Measurements from ENCODE around the gene POLR2H.

POLR2H gene

GRCh38 chr3:184351511-184352148, 9.9 kb upstream of the POLR2H start:
- no peak overlapping the region for H3K9ac ChIP-seq (ENCODE audit: low read length)
- no peak overlapping the region for H3K14ac ChIP-seq (ENCODE audit: low read length)
- no peak overlapping the region for H3K4ac ChIP-seq (ENCODE audit: low read depth, low read length)
- no peaks in the 10 kb centered on the region for H3K27me3 ChIP-seq (ENCODE audit: insufficient read depth, low read length)
- no peak overlapping the region for H2BK5ac ChIP-seq (ENCODE audit: low read depth, low read length, poor library complexity)
- no peaks in the 10 kb centered on the region for H3K79me1 ChIP-seq (ENCODE audit: low read length)
- H3K4me1 ChIP-seq (ENCODE audit: control insufficient read depth in 1 of 2, insufficient read depth in 2 of 2, low read length in 2 of 2), result peaks cover 2 to 3% of the 10 kb centered on the region in 2 experiments
- no peak overlapping the region for H4K12ac ChIP-seq (ENCODE audit: low read depth, low read length)
- no peak overlapping the region for H3K18ac ChIP-seq (ENCODE audit: low read length)
- WGBS (ENCODE audit: extremely low coverage, insufficient coverage, insufficient read length), result no CpG with 5 or more reads among the region's 9 CpGs
- no peak overlapping the region for H3K4me2 ChIP-seq (ENCODE audit: low read length)
- no peak overlapping the region for H3K23ac ChIP-seq (ENCODE audit: low read length)
- no peak overlapping the region for H4K8ac ChIP-seq (ENCODE audit: low read depth, low read length)
- H2AFZ ChIP-seq (ENCODE audit: insufficient read depth, low read length, poor library complexity), result no peak overlapping the region
- H4K91ac ChIP-seq (ENCODE audit: low read depth, low read length), result no peak overlapping the region
- no peak overlapping the region for H2BK120ac ChIP-seq (ENCODE audit: insufficient read depth, low read length, poor library complexity)
- H3K36me3 ChIP-seq (ENCODE audit: control insufficient read depth in 1 of 2, insufficient read depth in 2 of 2, low read length in 2 of 2), result peaks cover 9 to 14% of the 10 kb centered on the region in 2 experiments
- no peak overlapping the region for H2AK5ac ChIP-seq (ENCODE audit: low read length)
- no peak overlapping the region for H2BK12ac ChIP-seq (ENCODE audit: low read length)
- H3K9me3 ChIP-seq (ENCODE audit: insufficient read depth, low read depth, low read length), result peaks cover 2% of the 10 kb centered on the region
- no peak overlapping the region for H3K27ac ChIP-seq (ENCODE audit: low read depth, low read length)
- H3K4me3 ChIP-seq (ENCODE audit: low read depth, low read length), result no peak overlapping the region
- H3K79me2 ChIP-seq (ENCODE audit: control insufficient read depth, insufficient read depth, low read length, poor library complexity), result no peaks in the 10 kb centered on the region
- DNase-seq, result no peak

- Histone ChIP-seq H3K14ac (ENCODE audit: low read length) (no peak overlapping the region), H3K9me3 (ENCODE audit: insufficient read depth, low read depth, low read length) (peaks cover 2% of the 10 kb centered on the region), H2BK5ac (ENCODE audit: low read depth, low read length, poor library complexity) (no peak overlapping the region), H3K79me2 (ENCODE audit: control insufficient read depth, insufficient read depth, low read length, poor library complexity) (no peaks in the 10 kb centered on the region), H3K36me3 (ENCODE audit: control insufficient read depth in 1 of 2, insufficient read depth in 2 of 2, low read length in 2 of 2) (peaks cover 8 to 14% of the 10 kb centered on the region in 2 experiments), H4K91ac (ENCODE audit: low read depth, low read length) (no peak overlapping the region), H2AFZ (ENCODE audit: insufficient read depth, low read length, poor library complexity) (no peak overlapping the region), H3K18ac (ENCODE audit: low read length) (no peak overlapping the region), H3K4me1 (ENCODE audit: control insufficient read depth in 1 of 2, insufficient read depth in 2 of 2, low read length in 2 of 2) (peaks cover 2 to 3% of the 10 kb centered on the region in 2 experiments), H3K27me3 (ENCODE audit: insufficient read depth, low read length) (no peaks in the 10 kb centered on the region), H3K4me2 (ENCODE audit: low read length) (no peak overlapping the region), H2BK12ac (ENCODE audit: low read length) (no peak overlapping the region), H3K4me3 (ENCODE audit: low read depth, low read length) (no peak overlapping the region), H3K9ac (ENCODE audit: low read length) (no peak overlapping the region), H3K79me1 (ENCODE audit: low read length) (no peaks in the 10 kb centered on the region), H4K12ac (ENCODE audit: low read depth, low read length) (no peak overlapping the region), H2AK5ac (ENCODE audit: low read length) (no peak overlapping the region), H3K23ac (ENCODE audit: low read length) (no peak overlapping the region), H3K27ac (ENCODE audit: low read depth, low read length) (no peak overlapping the region), H3K4ac (ENCODE audit: low read depth, low read length) (no peak overlapping the region), H2BK120ac (ENCODE audit: insufficient read depth, low read length, poor library complexity) (no peak overlapping the region), H4K8ac (ENCODE audit: low read depth, low read length) (no peak overlapping the region)
- no peak for DNase-seq
- WGBS (ENCODE audit: extremely low coverage, insufficient coverage, insufficient read length), result no CpG with 5 or more reads among the region's 15 CpGs
Observed at GRCh38 chr3:184352149-184352785, 9.2 kb upstream of the POLR2H start.

GRCh38 chr3:184352897-184353545, 8.5 kb upstream of the POLR2H start:
- H3K23ac ChIP-seq (ENCODE audit: low read length), result no peak overlapping the region
- no peak overlapping the region for H3K4me3 ChIP-seq (ENCODE audit: low read depth, low read length)
- H4K8ac ChIP-seq (ENCODE audit: low read depth, low read length), result no peak overlapping the region

GRCh38 chr3:184353546-184353941, 8.0 kb upstream of the POLR2H start:
- Histone ChIP-seq H3K79me1 (ENCODE audit: low read length) (no peaks in the 10 kb centered on the region), H3K4me3 (ENCODE audit: low read depth, low read length) (no peak overlapping the region), H3K23ac (ENCODE audit: low read length) (no peak overlapping the region), H4K8ac (ENCODE audit: low read depth, low read length) (no peak overlapping the region), H3K4me1 (ENCODE audit: control insufficient read depth in 1 of 2, insufficient read depth in 2 of 2, low read length in 2 of 2) (peaks cover 2 to 3% of the 10 kb centered on the region in 2 experiments), H2AK5ac (ENCODE audit: low read length) (no peak overlapping the region), H3K36me3 (ENCODE audit: control insufficient read depth in 1 of 2, insufficient read depth in 2 of 2, low read length in 2 of 2) (peaks cover 10 to 14% of the 10 kb centered on the region in 2 experiments), H3K14ac (ENCODE audit: low read length) (no peak overlapping the region), H3K9me3 (ENCODE audit: insufficient read depth, low read depth, low read length) (peaks cover 2% of the 10 kb centered on the region), H4K12ac (ENCODE audit: low read depth, low read length) (no peak overlapping the region), H2BK120ac (ENCODE audit: insufficient read depth, low read length, poor library complexity) (no peak overlapping the region), H3K4ac (ENCODE audit: low read depth, low read length) (no peak overlapping the region), H2BK12ac (ENCODE audit: low read length) (no peak overlapping the region), H2BK5ac (ENCODE audit: low read depth, low read length, poor library complexity) (no peak overlapping the region), H3K27me3 (ENCODE audit: insufficient read depth, low read length) (no peaks in the 10 kb centered on the region), H3K9ac (ENCODE audit: low read length) (no peak overlapping the region), H3K18ac (ENCODE audit: low read length) (no peak overlapping the region), H3K4me2 (ENCODE audit: low read length) (no peak overlapping the region), H4K91ac (ENCODE audit: low read depth, low read length) (no peak overlapping the region), H3K27ac (ENCODE audit: low read depth, low read length) (no peak overlapping the region), H3K79me2 (ENCODE audit: control insufficient read depth, insufficient read depth, low read length, poor library complexity) (no peaks in the 10 kb centered on the region), H2AFZ (ENCODE audit: insufficient read depth, low read length, poor library complexity) (no peak overlapping the region)
- DNase-seq, result no peak
- WGBS (ENCODE audit: extremely low coverage, insufficient coverage, insufficient read length), result no CpG with 5 or more reads among the region's 11 CpGs

More at GRCh38 chr3:184352897-184353545, 8.5 kb upstream of the POLR2H start:
- peaks cover 10 to 14% of the 10 kb centered on the region in 2 experiments for H3K36me3 ChIP-seq (ENCODE audit: control insufficient read depth in 1 of 2, insufficient read depth in 2 of 2, low read length in 2 of 2)
- H3K79me1 ChIP-seq (ENCODE audit: low read length), result no peaks in the 10 kb centered on the region
- H4K12ac ChIP-seq (ENCODE audit: low read depth, low read length), result no peak overlapping the region
- no CpG with 5 or more reads among the region's 11 CpGs for WGBS (ENCODE audit: extremely low coverage, insufficient coverage, insufficient read length)
- H4K91ac ChIP-seq (ENCODE audit: low read depth, low read length), result no peak overlapping the region
- peaks cover 2% of the 10 kb centered on the region for H3K9me3 ChIP-seq (ENCODE audit: insufficient read depth, low read depth, low read length)
- H3K4ac ChIP-seq (ENCODE audit: low read depth, low read length), result no peak overlapping the region
- no peak overlapping the region for H3K14ac ChIP-seq (ENCODE audit: low read length)
- no peak overlapping the region for H3K18ac ChIP-seq (ENCODE audit: low read length)
- no peaks in the 10 kb centered on the region for H3K79me2 ChIP-seq (ENCODE audit: control insufficient read depth, insufficient read depth, low read length, poor library complexity)
- no peaks in the 10 kb centered on the region for H3K27me3 ChIP-seq (ENCODE audit: insufficient read depth, low read length)
- no peak overlapping the region for H3K27ac ChIP-seq (ENCODE audit: low read depth, low read length)
- H3K9ac ChIP-seq (ENCODE audit: low read length), result no peak overlapping the region
- no peak overlapping the region for H2BK12ac ChIP-seq (ENCODE audit: low read length)
- H2BK5ac ChIP-seq (ENCODE audit: low read depth, low read length, poor library complexity), result no peak overlapping the region
- H3K4me2 ChIP-seq (ENCODE audit: low read length), result no peak overlapping the region
- DNase-seq, result no peak
- H3K4me1 ChIP-seq (ENCODE audit: control insufficient read depth in 1 of 2, insufficient read depth in 2 of 2, low read length in 2 of 2), result peaks cover 2 to 3% of the 10 kb centered on the region in 2 experiments
- H2BK120ac ChIP-seq (ENCODE audit: insufficient read depth, low read length, poor library complexity), result no peak overlapping the region
- no peak overlapping the region for H2AFZ ChIP-seq (ENCODE audit: insufficient read depth, low read length, poor library complexity)
- no peak overlapping the region for H2AK5ac ChIP-seq (ENCODE audit: low read length)

All from trophoblast cell (in vitro differentiated cells and primary cell).